ENCODE results near the gene RAI14. TPM values are rescaled to one million over a fixed set of nuclear protein-coding genes. Genes with fewer than 3 reads are reported as not detected.
"Not testable (repeated sequence)": the region's sequence is repeated elsewhere in the genome, so short reads cannot be mapped to it uniquely, and the experiment has no call there.

RAI14 gene
- polyA plus RNA-seq, 6 donors from 2014 or later, result 0.08 to 2.4 (median 1.2) TPM; not detected in 2

GRCh38 chr5:34719029-34719428, 62.9 kb downstream of the RAI14 start:
- Mint-ChIP-seq H3K27ac (no peak overlapping the region), H3K9me3 (peaks cover 0 to 3% (median 0%) of the 10 kb centered on the region in 7 donors), H3K4me1 (peaks cover 0 to 7% (median 0%) of the 10 kb centered on the region in 3 donors), H3K36me3 (no peaks in the 10 kb centered on the region), H3K4me3 (no peak overlapping the region), H3K27me3 (peaks cover 0 to 8% (median 4%) of the 10 kb centered on the region in 3 donors)
- DNase-seq (no peak), ATAC-seq (ENCODE audit: low read depth in 2 of 2) (no peak)

GRCh38 chr5:34721327-34721726, 65.2 kb downstream of the RAI14 start:
- peaks cover 0 to 2% of the 10 kb centered on the region in 2 donors for H3K36me3 Mint-ChIP-seq
- DNase-seq (no peak), ATAC-seq (ENCODE audit: low read depth in 2 of 2) (no peak)
- H3K27me3 Mint-ChIP-seq, result no peaks in the 10 kb centered on the region
- peaks cover 0 to 4% (median 1%) of the 10 kb centered on the region in 7 donors for H3K9me3 Mint-ChIP-seq
- H3K4me1 Mint-ChIP-seq, result no peaks in the 10 kb centered on the region
- peak overlapping the region in 1 of 6 donors; percentile 75 for H3K27ac Mint-ChIP-seq
- H3K4me3 Mint-ChIP-seq, result no peak overlapping the region

- ATAC-seq (ENCODE audit: low read depth in 2 of 2), result no peak
- Mint-ChIP-seq H3K4me3 (no peak overlapping the region), H3K27ac (no peak overlapping the region), H3K27me3 (peaks cover 0 to 4% (median 0%) of the 10 kb centered on the region in 3 donors), H3K36me3 (peaks cover 7 to 11% of the 10 kb centered on the region in 2 donors), H3K9me3 (peaks cover 2 to 12% (median 7%) of the 10 kb centered on the region in 7 donors), H3K4me1 (no peaks in the 10 kb centered on the region)
- DNase-seq, result no peak
Measured at GRCh38 chr5:34722183-34722582, 66.1 kb downstream of the RAI14 start.

- H3K9me3 Mint-ChIP-seq, result peaks cover 2 to 17% (median 10%) of the 10 kb centered on the region in 7 donors
- no peaks in the 10 kb centered on the region for H3K4me1 Mint-ChIP-seq
- H3K27ac Mint-ChIP-seq, result no peak overlapping the region
- H3K4me3 Mint-ChIP-seq, result no peak overlapping the region
- H3K36me3 Mint-ChIP-seq, result peaks cover 7 to 12% of the 10 kb centered on the region in 2 donors
- H3K27me3 Mint-ChIP-seq, result peaks cover 0 to 8% (median 4%) of the 10 kb centered on the region in 3 donors
- no peak for ATAC-seq (ENCODE audit: low read depth in 2 of 2)
- no peak for DNase-seq
Measured at GRCh38 chr5:34724741-34725140, 68.6 kb downstream of the RAI14 start.

GRCh38 chr5:34727166-34727749, 71.1 kb downstream of the RAI14 start:
- Mint-ChIP-seq H3K9me3 (peaks cover 2 to 17% (median 10%) of the 10 kb centered on the region in 7 donors), H3K36me3 (peaks cover 7 to 12% of the 10 kb centered on the region in 2 donors)
- H3K4me3 Mint-ChIP-seq; ATAC-seq (ENCODE audit: low read depth in 2 of 2); H3K27me3 Mint-ChIP-seq; H3K27ac Mint-ChIP-seq; DNase-seq; H3K4me1 Mint-ChIP-seq: not testable (repeated sequence)

GRCh38 chr5:34728236-34728635, 72.1 kb downstream of the RAI14 start:
- no peak for ATAC-seq (ENCODE audit: low read depth in 2 of 2)
- Mint-ChIP-seq H3K27me3 (peaks cover 0 to 8% (median 4%) of the 10 kb centered on the region in 3 donors), H3K36me3 (peaks cover 7 to 12% of the 10 kb centered on the region in 2 donors), H3K9me3 (peaks cover 2 to 17% (median 10%) of the 10 kb centered on the region in 7 donors), H3K4me1 (no peaks in the 10 kb centered on the region), H3K27ac (no peak overlapping the region), H3K4me3 (peak overlapping the region in 1 of 8 donors; percentile 18)
- no peak for DNase-seq

GRCh38 chr5:34731435-34732232, 75.5 kb downstream of the RAI14 start:
- H3K4me3 Mint-ChIP-seq, result no peak overlapping the region
- DNase-seq (no peak), ATAC-seq (ENCODE audit: low read depth in 2 of 2) (no peak)
- H3K9me3 Mint-ChIP-seq, result peaks cover 2 to 12% (median 7%) of the 10 kb centered on the region in 7 donors
- peaks cover under 1 to 8% (median 4%) of the 10 kb centered on the region in 3 donors for H3K27me3 Mint-ChIP-seq
- H3K36me3 Mint-ChIP-seq, result peaks cover 5 to 7% of the 10 kb centered on the region in 2 donors
- H3K4me1 Mint-ChIP-seq, result no peaks in the 10 kb centered on the region
- peak overlapping the region in 1 of 6 donors; percentile 29 for H3K27ac Mint-ChIP-seq

- H3K4me3 Mint-ChIP-seq, result no peak overlapping the region
- H3K4me1 Mint-ChIP-seq, result peaks cover 0 to 3% (median 0%) of the 10 kb centered on the region in 3 donors
- no peak for DNase-seq
- H3K27ac Mint-ChIP-seq, result no peak overlapping the region
- peaks cover 0 to 4% (median 0%) of the 10 kb centered on the region in 3 donors for H3K27me3 Mint-ChIP-seq
- H3K9me3 Mint-ChIP-seq, result no peaks in the 10 kb centered on the region
- ATAC-seq (ENCODE audit: low read depth in 2 of 2), result no peak
- H3K36me3 Mint-ChIP-seq, result no peaks in the 10 kb centered on the region
Measured at GRCh38 chr5:34734326-34734725, 78.2 kb downstream of the RAI14 start.

GRCh38 chr5:34735491-34736426, 79.6 kb downstream of the RAI14 start:
- DNase-seq (no peak), ATAC-seq (ENCODE audit: low read depth in 2 of 2) (no peak)
- Mint-ChIP-seq H3K27me3 (peaks cover 0 to 4% (median 0%) of the 10 kb centered on the region in 3 donors), H3K27ac (no peak overlapping the region), H3K4me1 (peaks cover 0 to 6% (median 0%) of the 10 kb centered on the region in 3 donors), H3K36me3 (no peaks in the 10 kb centered on the region), H3K9me3 (no peaks in the 10 kb centered on the region), H3K4me3 (no peak overlapping the region)

GRCh38 chr5:34736445-34737115, 80.5 kb downstream of the RAI14 start:
- Mint-ChIP-seq H3K36me3 (peaks cover 5% of the 10 kb centered on the region in 2 donors), H3K27me3 (peaks cover 0 to 4% (median 0%) of the 10 kb centered on the region in 3 donors), H3K27ac (peak overlapping the region in 2 of 6 donors; percentile 64 to 79), H3K4me1 (peaks cover 4 to 15% (median 4%) of the 10 kb centered on the region in 3 donors), H3K4me3 (no peak overlapping the region), H3K9me3 (peaks cover 0 to 7% (median 3%) of the 10 kb centered on the region in 7 donors)
- no peak for DNase-seq
- no peak for ATAC-seq (ENCODE audit: low read depth in 2 of 2)

GRCh38 chr5:34737731-34738130, 81.6 kb downstream of the RAI14 start:
- DNase-seq (no peak), ATAC-seq (ENCODE audit: low read depth in 2 of 2) (no peak)
- peak overlapping the region in 1 of 6 donors; percentile 58 for H3K27ac Mint-ChIP-seq
- peaks cover 0 to 4% (median 0%) of the 10 kb centered on the region in 3 donors for H3K27me3 Mint-ChIP-seq
- peaks cover 10% of the 10 kb centered on the region in 2 donors for H3K36me3 Mint-ChIP-seq
- H3K4me1 Mint-ChIP-seq, result peaks cover 10 to 26% (median 16%) of the 10 kb centered on the region in 3 donors
- no peak overlapping the region for H3K4me3 Mint-ChIP-seq
- peaks cover 0 to 13% (median 4%) of the 10 kb centered on the region in 7 donors for H3K9me3 Mint-ChIP-seq

GRCh38 chr5:34738381-34738780, 82.3 kb downstream of the RAI14 start:
- Mint-ChIP-seq H3K9me3 (peaks cover 0 to 19% (median 4%) of the 10 kb centered on the region in 7 donors), H3K27ac (peak overlapping the region in 1 of 6 donors; percentile 58), H3K4me1 (peaks cover 16 to 33% (median 22%) of the 10 kb centered on the region in 3 donors)

More at GRCh38 chr5:34738381-34738780, 82.3 kb downstream of the RAI14 start:
- Mint-ChIP-seq H3K27me3 (peaks cover 0 to 4% (median 0%) of the 10 kb centered on the region in 3 donors), H3K4me3 (no peak overlapping the region), H3K36me3 (peaks cover 10% of the 10 kb centered on the region in 2 donors)
- DNase-seq, result no peak
- no peak for ATAC-seq (ENCODE audit: low read depth in 2 of 2)

All from naive B cell (primary cell).